Heart right ventricle (tissue), 16 donors: ENCODE data around the gene GPRIN1. TPM values are rescaled to one million over a fixed set of nuclear protein-coding genes. Genes with fewer than 3 reads are reported as not detected.

Experiments used
- ATAC-seq, 8 donors: fragments of 200-7000 bp; cut with Tn5 transposase; one replicate each; pipeline ENCODE4 v1.9.1; 2020; ENCODE audit warnings: mild to moderate bottlenecking in 8 of 8, moderate library complexity in 8 of 8, moderate number of reproducible peaks in 1 of 8
- DNase-seq, 2 donors: peaks; one replicate each; pipeline ENCODE4 v3.0.0-alpha.2; 2020
- H3K27ac ChIP-seq, 10 donors: fragments of 200-600 bp; sonication (generic) in 2 of 10; one replicate each; pipeline versions ENCODE4 v1.5.0 to v1.8.0; 2020 to 2022; ENCODE audit warnings: mild to moderate bottlenecking in 3 of 10
- H3K27me3 ChIP-seq, 7 donors: fragments of 200-600 bp; one replicate each; pipeline ENCODE4 v1.8.0; 2021 to 2022; ENCODE audit warnings: mild to moderate bottlenecking in 2 of 7
- H3K36me3 ChIP-seq, 9 donors: fragments of 200-600 bp; sonication (generic) in 1 of 9; one replicate each; pipeline versions ENCODE4 v1.5.0 to v1.8.0; 2020 to 2022; ENCODE audit warnings: mild to moderate bottlenecking in 2 of 9
- H3K4me1 ChIP-seq, 9 donors: fragments of 200-600 bp; sonication (generic) in 1 of 9; one replicate each; pipeline versions ENCODE4 v1.5.0 to v1.8.0; 2020 to 2022; ENCODE audit warnings: mild to moderate bottlenecking in 4 of 9
- H3K4me3 ChIP-seq, 10 donors: fragments of 200-600 bp; sonication (generic) in 2 of 10; one replicate each; pipeline versions ENCODE4 v1.5.0 to v1.8.0; 2020 to 2022; ENCODE audit warnings: mild to moderate bottlenecking in 7 of 10, moderate library complexity in 2 of 10
- H3K9me3 ChIP-seq, 11 donors: fragments of 200-600 bp in 10 of 11; sonication (generic) in 2 of 11; one replicate each; pipeline versions ENCODE4 v1.5.0 to v1.8.0; 2013 to 2022; ENCODE audit warnings: mild to moderate bottlenecking in 2 of 11, control low read depth in 1 of 11, moderate library complexity in 1 of 11
- WGBS, 2 donors: extraction: QIAGEN DNeasy Blood & Tissue Kit; methylation state at CpG; one replicate each; pipeline ENCODE4 v1.1.7; 2013; ENCODE audit warnings: inconsistent platforms in 1 of 2; 5-methylcytosine and 5-hydroxymethylcytosine counted together
- intact Hi-C, 10 donors: fragments of 100-400 bp; cut with DNase I; formaldehyde crosslinking; loops; one replicate each; pipeline versions ENCODE4 v1.11.1 to v1.14.2; 2022
- polyA plus RNA-seq, 2 donors: library from polyadenylated mRNA; stranded (reverse); fragments of 200-250 nt; gene quantifications; one replicate each; pipeline ENCODE4 v1.2.3, GENCODE V29; 2013
- total RNA-seq, 10 donors: library from RNA; stranded (reverse); fragmentation: NEBNext Ultra II Directional in 3 of 10; extraction: Animal tissue kit (Norgen Biotek cat#: 25700) in 3 of 10; gene quantifications; one replicate each; pipeline versions ENCODE4 v1.2.1 to v1.2.4, GENCODE V29; 2021 to 2023
- TF ChIP-seq, protein P1 (sequence below), 9 donors: fragments of 200-600 bp; sonication (generic) in 2 of 9; IDR thresholded peaks; one replicate each; pipeline versions ENCODE4 v1.5.0 to v1.8.0; 2021 to 2022; ENCODE audit warnings: antibody characterized with exemption in 9 of 9, mild to moderate bottlenecking in 5 of 9, moderate library complexity in 1 of 9
- donor health status: Arrhythmogenic right ventricular cardiomyopathy.
- donor health status: ischemic (EF 13 %, LVEDD 7.1; RV severe dilation, severe dysfunction).
- donor health status: healthy with polysubstance abuse.
- donor health status: DM: no; HTN: yes; CAD: no.
- donor health status: DM: no; HTN: no; CAD: no.
- donor health status: ischemic (EF 25% LVEDD 6.9; RV normal size, moderate dysfunction).
- donor health status: ischemic (EF 25% LVEDD 5.7; RV mildly dilated, moderate dysfunction).
- donor health status: healthy.
- donor health status: DM: yes; HTN: yes; CAD: no.
- donor health status: Ischemic cardiomyopathy.
- donor health status: ischemic (EF 35%, LVEDD 5.7; RV mildly dilated, moderate dysfunction).
- donor health status: nonischemic (EF 11% LVEDD 7.7; RV severe dilation, severe dysfunction).
- donor health status: DM: yes; HTN: yes; CAD: no.
- donor health status: PGD.
- donor health status: ischemic (EF 29% LVEDD 5.4; RV normal size, mild dysfunction).
- donor health status: nonischemic (EF 23%, LVEDD 6.1; RV moderate dilation, normal function).

The GPRIN1 gene
- total and polyA plus RNA-seq, 12 donors, result 0.06 to 1.0 (median 0.36) TPM

DNA sequence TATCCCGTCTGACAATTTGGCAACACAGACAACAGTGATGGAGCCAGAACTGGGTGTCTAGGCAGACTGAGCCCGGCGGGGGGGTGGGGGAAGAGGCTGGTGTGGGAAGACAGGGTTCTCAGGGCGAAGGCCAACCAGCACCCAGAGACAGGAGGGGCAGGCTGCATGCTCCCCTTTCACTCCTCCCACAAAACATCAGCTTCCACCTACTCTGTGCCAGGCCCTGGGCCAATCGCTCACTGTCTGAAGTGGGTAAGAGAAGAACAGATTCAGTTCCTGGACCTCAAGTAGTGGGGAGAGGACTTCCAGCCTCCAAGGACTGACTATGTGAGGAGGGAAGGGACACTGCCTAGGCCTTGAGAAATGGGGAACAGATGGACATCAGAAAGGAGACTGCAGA, 17.6 kb upstream of the GPRIN1 start:
- ATAC-seq (no peak), DNase-seq (no peak)
- TF ChIP-seq, protein P1, sequence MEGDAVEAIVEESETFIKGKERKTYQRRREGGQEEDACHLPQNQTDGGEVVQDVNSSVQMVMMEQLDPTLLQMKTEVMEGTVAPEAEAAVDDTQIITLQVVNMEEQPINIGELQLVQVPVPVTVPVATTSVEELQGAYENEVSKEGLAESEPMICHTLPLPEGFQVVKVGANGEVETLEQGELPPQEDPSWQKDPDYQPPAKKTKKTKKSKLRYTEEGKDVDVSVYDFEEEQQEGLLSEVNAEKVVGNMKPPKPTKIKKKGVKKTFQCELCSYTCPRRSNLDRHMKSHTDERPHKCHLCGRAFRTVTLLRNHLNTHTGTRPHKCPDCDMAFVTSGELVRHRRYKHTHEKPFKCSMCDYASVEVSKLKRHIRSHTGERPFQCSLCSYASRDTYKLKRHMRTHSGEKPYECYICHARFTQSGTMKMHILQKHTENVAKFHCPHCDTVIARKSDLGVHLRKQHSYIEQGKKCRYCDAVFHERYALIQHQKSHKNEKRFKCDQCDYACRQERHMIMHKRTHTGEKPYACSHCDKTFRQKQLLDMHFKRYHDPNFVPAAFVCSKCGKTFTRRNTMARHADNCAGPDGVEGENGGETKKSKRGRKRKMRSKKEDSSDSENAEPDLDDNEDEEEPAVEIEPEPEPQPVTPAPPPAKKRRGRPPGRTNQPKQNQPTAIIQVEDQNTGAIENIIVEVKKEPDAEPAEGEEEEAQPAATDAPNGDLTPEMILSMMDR (IDR thresholded peaks at IDR 0.05), result no peak
- H3K4me1 ChIP-seq, result peaks cover 7 to 18% (median 13%) of the 10 kb centered on the region in 9 donors
- H3K27me3 ChIP-seq, result peaks cover 10 to 98% (median 94%) of the 10 kb centered on the region in 7 donors
- H3K4me3 ChIP-seq, result no peak overlapping the region
- intact Hi-C loops, result loop anchor here in 1 of 10 donors (5.0 kb wide), 1 partner anchor 50 kb away; no protein-coding TSS in a partner anchor
- WGBS, 2 donors, result 71 to 86% methylated on average over 5 of the region's 5 CpGs
- no peaks in the 10 kb centered on the region for H3K9me3 ChIP-seq
- H3K36me3 ChIP-seq, result no peaks in the 10 kb centered on the region
- no peak overlapping the region for H3K27ac ChIP-seq

DNA sequence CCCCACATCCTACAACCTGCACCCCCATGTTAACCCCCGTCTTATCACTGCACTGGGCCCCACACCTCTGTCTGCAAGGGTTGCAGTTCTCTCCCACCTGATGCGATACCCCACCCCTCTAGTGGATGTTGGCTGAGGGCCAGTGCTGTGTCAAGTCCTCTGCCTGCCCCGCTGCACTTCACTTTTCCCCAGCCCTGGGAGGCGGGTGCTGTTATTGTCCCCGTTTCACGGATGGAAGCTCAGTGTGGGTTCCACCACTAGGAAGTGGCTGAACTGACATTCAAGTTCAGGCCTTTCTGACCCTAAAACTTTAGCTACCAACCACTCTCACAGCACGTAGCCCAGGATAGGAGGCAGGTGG, 16.9 kb upstream of the GPRIN1 start:
- whole genome bisulfite sequencing, 2 donors, result 51 to 55% methylated on average over 7 of the region's 7 CpGs
- TF ChIP-seq, protein P1 (IDR thresholded peaks at IDR 0.05), result no peak

DNA sequence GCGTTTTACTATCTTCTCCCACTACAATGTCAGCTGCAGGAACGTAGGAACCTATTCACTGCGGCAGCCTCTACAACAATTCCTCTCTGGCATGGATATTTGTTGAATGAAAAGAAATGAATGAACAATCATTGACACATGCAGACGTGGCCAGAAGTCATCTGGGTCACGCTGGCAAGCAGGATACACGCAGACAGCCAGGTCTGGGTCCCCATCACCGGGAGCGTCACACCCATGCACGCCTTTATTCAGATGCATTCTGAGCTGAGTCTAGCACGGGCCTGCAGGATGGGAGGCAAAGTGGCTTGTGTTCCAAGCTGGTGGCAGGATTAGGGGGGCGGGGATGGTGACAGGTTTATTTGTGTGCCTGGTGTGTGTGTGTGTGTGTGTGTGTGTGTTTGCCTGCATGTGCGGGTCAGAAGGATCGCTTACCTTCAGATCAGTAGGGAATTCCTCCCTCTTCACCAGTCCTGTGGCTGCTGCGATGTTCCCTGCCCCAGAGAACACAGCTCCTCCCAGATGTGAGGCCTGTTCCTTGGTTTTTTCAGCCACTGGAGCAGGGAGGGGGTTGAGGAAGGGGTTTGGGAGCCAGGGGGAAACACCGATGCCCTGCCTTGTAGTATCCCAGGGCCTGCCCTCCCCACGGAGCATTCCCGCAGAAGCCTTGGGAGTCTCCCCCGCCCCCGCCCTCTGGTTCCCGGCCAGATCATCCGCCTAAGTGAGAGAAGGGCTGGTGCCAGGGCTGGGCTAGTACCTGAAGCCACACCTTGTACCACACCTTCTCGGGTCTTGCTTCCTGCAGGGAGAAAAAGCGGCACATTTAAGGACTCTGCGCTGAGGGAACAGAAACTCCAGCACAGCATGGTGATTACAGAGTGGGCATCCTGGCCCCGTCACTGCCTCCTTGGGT, 16.3 kb upstream of the GPRIN1 start:
- Histone ChIP-seq H3K4me3 (no peak overlapping the region), H3K27ac (no peak overlapping the region), H3K4me1 (peaks cover 7 to 25% (median 14%) of the 10 kb centered on the region in 9 donors), H3K27me3 (peaks cover 10 to 96% (median 91%) of the 10 kb centered on the region in 7 donors), H3K9me3 (no peaks in the 10 kb centered on the region), H3K36me3 (no peaks in the 10 kb centered on the region)
- 30 to 51% methylated on average over 25 of the region's 25 CpGs for WGBS, 2 donors
- ATAC-seq, result no peak
- DNase-seq, result no peak
- TF ChIP-seq, protein P1 (IDR thresholded peaks at IDR 0.05), result no peak
- intact Hi-C loops, result loop anchor here in 1 of 10 donors (5.0 kb wide), 1 partner anchor 49 kb away; no protein-coding TSS in a partner anchor

More for the DNA sequence above, 16.9 kb upstream of the GPRIN1 start:
- Histone ChIP-seq H3K36me3 (no peaks in the 10 kb centered on the region), H3K27me3 (peaks cover 10 to 96% (median 91%) of the 10 kb centered on the region in 7 donors), H3K9me3 (no peaks in the 10 kb centered on the region), H3K4me1 (peaks cover 7 to 19% (median 13%) of the 10 kb centered on the region in 9 donors), H3K4me3 (no peak overlapping the region), H3K27ac (no peak overlapping the region)
- no peak for ATAC-seq
- no peak for DNase-seq
- intact Hi-C loops, result loop anchor here in 1 of 10 donors (5.0 kb wide), 1 partner anchor 50 kb away; no protein-coding TSS in a partner anchor

DNA sequence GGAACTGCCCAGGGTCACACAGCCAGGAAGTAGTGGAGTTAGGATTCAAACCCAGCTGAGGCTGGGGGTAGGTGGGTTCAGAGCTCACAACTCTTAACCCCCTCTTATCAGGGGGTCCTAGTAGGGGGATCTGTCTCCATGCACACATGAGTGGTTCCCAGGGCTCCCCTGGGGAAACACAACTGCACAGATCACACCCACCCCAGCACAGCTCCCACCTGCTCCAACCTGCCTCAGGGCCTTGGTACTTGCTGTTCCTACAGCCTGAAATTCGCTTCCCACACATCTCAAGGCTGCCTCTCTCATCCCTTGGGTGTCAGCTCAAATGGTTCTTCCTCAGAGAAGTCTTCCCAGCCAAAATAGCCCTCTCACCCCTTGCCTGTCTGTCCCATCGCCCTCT, 15.6 kb upstream of the GPRIN1 start:
- no peak overlapping the region for H3K4me3 ChIP-seq
- H3K4me1 ChIP-seq, result peaks cover 7 to 27% (median 16%) of the 10 kb centered on the region in 9 donors
- H3K27me3 ChIP-seq, result peaks cover 10 to 96% (median 91%) of the 10 kb centered on the region in 7 donors
- no peaks in the 10 kb centered on the region for H3K9me3 ChIP-seq
- intact Hi-C loops, result loop anchor here in 1 of 10 donors (5.0 kb wide), 1 partner anchor 48 kb away; no protein-coding TSS in a partner anchor
- WGBS, 2 donors, result 58 to 72% methylated on average over 2 of the region's 2 CpGs
- DNase-seq, result no peak
- H3K36me3 ChIP-seq, result no peaks in the 10 kb centered on the region
- TF ChIP-seq, protein P1 (IDR thresholded peaks at IDR 0.05), result no peak
- no peak overlapping the region for H3K27ac ChIP-seq
- no peak for ATAC-seq
